ENCODE data around the gene DOCK9. TPM values are rescaled to one million over a fixed set of nuclear protein-coding genes. Genes with fewer than 3 reads are reported as not detected.
A peak's percentile ranks its signal among the peaks of the same experiment; 100 is the strongest.

Gene DOCK9, protein sequence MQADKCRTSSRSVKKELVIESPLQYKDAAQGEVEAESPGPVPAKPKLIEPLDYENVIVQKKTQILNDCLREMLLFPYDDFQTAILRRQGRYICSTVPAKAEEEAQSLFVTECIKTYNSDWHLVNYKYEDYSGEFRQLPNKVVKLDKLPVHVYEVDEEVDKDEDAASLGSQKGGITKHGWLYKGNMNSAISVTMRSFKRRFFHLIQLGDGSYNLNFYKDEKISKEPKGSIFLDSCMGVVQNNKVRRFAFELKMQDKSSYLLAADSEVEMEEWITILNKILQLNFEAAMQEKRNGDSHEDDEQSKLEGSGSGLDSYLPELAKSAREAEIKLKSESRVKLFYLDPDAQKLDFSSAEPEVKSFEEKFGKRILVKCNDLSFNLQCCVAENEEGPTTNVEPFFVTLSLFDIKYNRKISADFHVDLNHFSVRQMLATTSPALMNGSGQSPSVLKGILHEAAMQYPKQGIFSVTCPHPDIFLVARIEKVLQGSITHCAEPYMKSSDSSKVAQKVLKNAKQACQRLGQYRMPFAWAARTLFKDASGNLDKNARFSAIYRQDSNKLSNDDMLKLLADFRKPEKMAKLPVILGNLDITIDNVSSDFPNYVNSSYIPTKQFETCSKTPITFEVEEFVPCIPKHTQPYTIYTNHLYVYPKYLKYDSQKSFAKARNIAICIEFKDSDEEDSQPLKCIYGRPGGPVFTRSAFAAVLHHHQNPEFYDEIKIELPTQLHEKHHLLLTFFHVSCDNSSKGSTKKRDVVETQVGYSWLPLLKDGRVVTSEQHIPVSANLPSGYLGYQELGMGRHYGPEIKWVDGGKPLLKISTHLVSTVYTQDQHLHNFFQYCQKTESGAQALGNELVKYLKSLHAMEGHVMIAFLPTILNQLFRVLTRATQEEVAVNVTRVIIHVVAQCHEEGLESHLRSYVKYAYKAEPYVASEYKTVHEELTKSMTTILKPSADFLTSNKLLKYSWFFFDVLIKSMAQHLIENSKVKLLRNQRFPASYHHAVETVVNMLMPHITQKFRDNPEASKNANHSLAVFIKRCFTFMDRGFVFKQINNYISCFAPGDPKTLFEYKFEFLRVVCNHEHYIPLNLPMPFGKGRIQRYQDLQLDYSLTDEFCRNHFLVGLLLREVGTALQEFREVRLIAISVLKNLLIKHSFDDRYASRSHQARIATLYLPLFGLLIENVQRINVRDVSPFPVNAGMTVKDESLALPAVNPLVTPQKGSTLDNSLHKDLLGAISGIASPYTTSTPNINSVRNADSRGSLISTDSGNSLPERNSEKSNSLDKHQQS (N-terminal part only)
- total RNA-seq, result 23.9 and 24.1 TPM in 2 replicates
- long read RNA-seq, full-length matches to known transcripts, result 1 of 13 reads
- long read RNA-seq, partial matches to known transcripts, result 5 of 13 reads
- long read RNA-seq, other reads (novel, unspliced or antisense), result 7 of 13 reads

DNA sequence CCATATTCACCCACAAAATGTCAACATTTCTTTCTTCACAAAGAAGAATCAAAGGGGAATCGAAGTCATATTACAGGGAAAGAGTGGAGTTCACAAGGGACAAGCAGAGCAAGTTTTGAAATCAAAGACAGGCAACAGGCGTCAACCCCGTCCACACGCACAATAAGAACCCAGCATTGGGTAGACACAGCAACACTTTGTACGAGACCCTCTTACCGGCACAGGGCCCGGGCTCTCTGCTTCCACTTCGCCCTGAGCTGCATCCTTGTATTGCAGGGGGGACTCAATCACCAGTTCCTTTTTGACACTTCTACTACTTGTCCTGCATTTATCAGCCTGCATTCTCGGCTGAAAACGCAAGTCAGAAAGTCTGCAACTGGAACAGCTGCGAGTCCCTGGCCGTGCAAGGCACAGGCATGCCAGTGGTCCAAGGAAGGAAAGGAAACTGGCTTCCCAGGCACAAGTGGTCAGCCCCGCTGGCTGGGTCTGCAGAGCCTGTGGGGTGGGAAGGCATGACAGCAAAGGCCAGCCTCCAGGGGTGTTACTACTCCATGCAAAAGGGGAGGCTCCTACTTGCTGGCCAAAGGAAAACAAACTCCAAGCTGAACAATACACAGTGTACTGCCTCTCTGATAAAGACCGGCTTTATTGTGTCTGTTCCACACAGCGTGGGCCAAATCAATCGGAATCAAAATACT lies at the start of gene DOCK9:
Gene DOCK9, minus strand, starts transcription at position 497 of the 698 bp plus-strand sequence. Its CDS starts 155 bp downstream, at position 342.
- DNase-seq (ENCODE audit: extremely low spot score, unreplicated experiment), result no peak

DNA sequence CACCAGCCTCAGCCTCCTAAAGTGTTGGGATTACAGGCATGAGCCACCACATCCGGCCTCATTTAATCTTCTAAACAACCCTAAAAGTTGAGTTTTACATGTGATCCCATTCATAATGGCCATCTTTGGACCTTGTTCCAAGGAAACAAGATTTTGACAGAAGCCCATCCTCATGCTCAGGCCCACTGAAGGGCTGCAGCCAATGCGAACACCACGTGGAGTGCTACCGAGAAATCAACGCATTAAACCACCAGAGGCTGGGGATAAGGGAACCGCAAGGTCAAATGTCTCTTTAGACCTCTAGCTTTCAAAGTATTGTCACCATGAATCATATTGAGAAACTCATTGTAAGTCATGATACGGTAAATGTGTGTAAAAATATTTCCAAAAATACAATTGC lies 49.4 kb upstream of the DOCK9 start:
- DNase-seq (ENCODE audit: extremely low spot score, unreplicated experiment), result no peak
- TF ChIP-seq, protein P1, sequence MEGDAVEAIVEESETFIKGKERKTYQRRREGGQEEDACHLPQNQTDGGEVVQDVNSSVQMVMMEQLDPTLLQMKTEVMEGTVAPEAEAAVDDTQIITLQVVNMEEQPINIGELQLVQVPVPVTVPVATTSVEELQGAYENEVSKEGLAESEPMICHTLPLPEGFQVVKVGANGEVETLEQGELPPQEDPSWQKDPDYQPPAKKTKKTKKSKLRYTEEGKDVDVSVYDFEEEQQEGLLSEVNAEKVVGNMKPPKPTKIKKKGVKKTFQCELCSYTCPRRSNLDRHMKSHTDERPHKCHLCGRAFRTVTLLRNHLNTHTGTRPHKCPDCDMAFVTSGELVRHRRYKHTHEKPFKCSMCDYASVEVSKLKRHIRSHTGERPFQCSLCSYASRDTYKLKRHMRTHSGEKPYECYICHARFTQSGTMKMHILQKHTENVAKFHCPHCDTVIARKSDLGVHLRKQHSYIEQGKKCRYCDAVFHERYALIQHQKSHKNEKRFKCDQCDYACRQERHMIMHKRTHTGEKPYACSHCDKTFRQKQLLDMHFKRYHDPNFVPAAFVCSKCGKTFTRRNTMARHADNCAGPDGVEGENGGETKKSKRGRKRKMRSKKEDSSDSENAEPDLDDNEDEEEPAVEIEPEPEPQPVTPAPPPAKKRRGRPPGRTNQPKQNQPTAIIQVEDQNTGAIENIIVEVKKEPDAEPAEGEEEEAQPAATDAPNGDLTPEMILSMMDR (IDR thresholded peaks at IDR 0.05), result no peak

More for the DNA sequence above, at the start of gene DOCK9:
- peaks cover 38% of the 10 kb centered on the region for H3K4me1 Mint-ChIP-seq (ENCODE audit: unreplicated experiment)
- H3K9me3 Mint-ChIP-seq (ENCODE audit: unreplicated experiment), result no peaks in the 10 kb centered on the region
- H3K27ac Mint-ChIP-seq (ENCODE audit: unreplicated experiment), result peak within 1 kb of the TSS; percentile 71
- H3K4me3 Mint-ChIP-seq (ENCODE audit: unreplicated experiment), result peak within 1 kb of the TSS; percentile 70
- TF ChIP-seq, protein P1 (IDR thresholded peaks at IDR 0.05), result no peak
- no peaks in the 10 kb centered on the region for H3K36me3 Mint-ChIP-seq (ENCODE audit: unreplicated experiment)
- H3K27me3 Mint-ChIP-seq (ENCODE audit: unreplicated experiment), result no peaks in the 10 kb centered on the region

DNA sequence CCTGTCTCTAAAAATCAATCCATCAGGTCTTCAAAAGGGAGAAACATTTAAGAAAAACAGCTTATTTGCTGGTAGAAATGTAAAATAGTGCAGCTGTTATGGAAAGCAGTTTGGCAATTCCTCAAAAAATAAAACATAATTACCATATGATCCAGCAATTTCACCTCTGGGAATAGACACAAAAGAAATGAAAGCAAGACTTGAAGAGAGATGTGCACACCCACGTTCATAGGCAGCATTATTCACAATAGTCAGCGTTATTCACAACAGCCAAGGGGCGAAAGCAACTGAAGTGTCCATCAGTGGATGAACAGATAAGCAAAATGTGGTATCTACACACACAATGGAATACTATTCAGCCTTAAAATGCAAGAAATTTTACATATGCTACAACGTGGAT lies 45.1 kb upstream of the DOCK9 start:
- peaks cover 39% of the 10 kb centered on the region for H3K4me1 Mint-ChIP-seq (ENCODE audit: unreplicated experiment)
- peaks cover 4% of the 10 kb centered on the region for H3K9me3 Mint-ChIP-seq (ENCODE audit: unreplicated experiment)
- no peak for DNase-seq (ENCODE audit: extremely low spot score, unreplicated experiment)
- H3K27me3 Mint-ChIP-seq (ENCODE audit: unreplicated experiment), result no peaks in the 10 kb centered on the region
- no peaks in the 10 kb centered on the region for H3K36me3 Mint-ChIP-seq (ENCODE audit: unreplicated experiment)
- TF ChIP-seq, protein P1 (IDR thresholded peaks at IDR 0.05), result no peak
- peak overlapping the region; percentile 15 for H3K27ac Mint-ChIP-seq (ENCODE audit: unreplicated experiment)
- H3K4me3 Mint-ChIP-seq (ENCODE audit: unreplicated experiment), result no peak overlapping the region

More for the DNA sequence above, 49.4 kb upstream of the DOCK9 start:
- H3K4me3 Mint-ChIP-seq (ENCODE audit: unreplicated experiment), result no peak overlapping the region
- peaks cover 27% of the 10 kb centered on the region for H3K4me1 Mint-ChIP-seq (ENCODE audit: unreplicated experiment)
- H3K27me3 Mint-ChIP-seq (ENCODE audit: unreplicated experiment), result no peaks in the 10 kb centered on the region
- peaks cover 11% of the 10 kb centered on the region for H3K9me3 Mint-ChIP-seq (ENCODE audit: unreplicated experiment)
- H3K36me3 Mint-ChIP-seq (ENCODE audit: unreplicated experiment), result no peaks in the 10 kb centered on the region
- H3K27ac Mint-ChIP-seq (ENCODE audit: unreplicated experiment), result no peak overlapping the region

DNA sequence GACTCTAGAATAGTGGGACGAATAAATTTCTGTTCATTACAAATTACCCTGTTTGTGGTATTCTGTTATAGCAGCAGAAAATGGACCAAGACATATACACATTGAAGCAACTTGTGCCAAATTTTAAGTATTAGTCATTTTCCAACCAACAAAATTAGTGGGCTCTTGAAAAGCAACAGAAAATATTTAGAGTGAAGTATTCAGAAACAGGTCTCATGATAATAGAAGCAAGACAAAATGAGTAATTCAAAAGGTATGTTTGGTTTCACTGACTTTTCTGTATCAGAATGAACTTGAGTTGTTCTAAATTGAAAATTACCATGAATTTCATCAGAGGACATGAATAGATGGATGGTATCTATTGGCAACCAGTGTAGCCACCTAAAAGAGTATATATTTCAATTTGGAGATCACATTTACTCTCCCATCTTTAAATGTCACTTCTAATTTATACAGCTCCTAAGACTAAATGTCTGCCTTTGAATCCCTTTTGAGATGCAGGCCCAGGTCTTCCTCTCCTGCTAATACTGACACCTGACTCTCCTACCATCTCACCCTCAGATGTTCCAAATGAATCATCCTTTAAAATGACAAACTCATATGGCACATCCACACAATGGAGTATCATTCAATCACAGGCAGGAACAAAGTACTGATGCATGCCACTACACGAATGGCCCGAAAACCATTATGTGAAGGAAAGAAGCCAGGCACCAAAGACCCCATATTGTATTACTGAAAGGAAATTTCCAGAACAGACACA lies 40.7 kb upstream of the DOCK9 start:
- no peaks in the 10 kb centered on the region for H3K36me3 Mint-ChIP-seq (ENCODE audit: unreplicated experiment)
- peak overlapping the region; percentile 63 for H3K27ac Mint-ChIP-seq (ENCODE audit: unreplicated experiment)
- H3K27me3 Mint-ChIP-seq (ENCODE audit: unreplicated experiment), result no peaks in the 10 kb centered on the region
- TF ChIP-seq, protein P1 (IDR thresholded peaks at IDR 0.05), result no peak
- no peak overlapping the region for H3K4me3 Mint-ChIP-seq (ENCODE audit: unreplicated experiment)
- no peaks in the 10 kb centered on the region for H3K9me3 Mint-ChIP-seq (ENCODE audit: unreplicated experiment)
- no peak for DNase-seq (ENCODE audit: extremely low spot score, unreplicated experiment)
- peaks cover 21% of the 10 kb centered on the region for H3K4me1 Mint-ChIP-seq (ENCODE audit: unreplicated experiment)
